Muscle layer of duodenum (tissue), 2 donors: Measurements from ENCODE around the gene CUL4B.

Source experiments
- H3K27ac ChIP-seq: one replicate; pipeline ENCODE4 v1.7.0; 2013; ENCODE audit warnings: mild to moderate bottlenecking, low read length
- H3K27me3 ChIP-seq: one replicate; pipeline ENCODE4 v1.7.0; 2013; ENCODE audit warnings: low read depth, mild to moderate bottlenecking, control low read depth, low read length
- H3K36me3 ChIP-seq, 2 donors: one replicate each; pipeline ENCODE4 v1.7.0; 2013; ENCODE audit warnings: low read length in 2 of 2, control low read depth in 1 of 2, mild to moderate bottlenecking in 1 of 2; ENCODE audit not compliant: insufficient read depth in 2 of 2, control insufficient read depth in 1 of 2
- H3K4me1 ChIP-seq, 2 donors: one replicate each; pipeline ENCODE4 v1.7.0; 2013; ENCODE audit warnings: low read length in 2 of 2, mild to moderate bottlenecking in 2 of 2, control low read depth in 1 of 2, moderate library complexity in 1 of 2; ENCODE audit not compliant: insufficient read depth in 2 of 2, control insufficient read depth in 1 of 2
- H3K4me3 ChIP-seq, 2 donors: one replicate each; pipeline ENCODE4 v1.7.0; 2013; ENCODE audit warnings: low read length in 2 of 2, low read depth in 1 of 2, mild to moderate bottlenecking in 1 of 2
- H3K9me3 ChIP-seq, 2 donors: one replicate each; pipeline ENCODE4 v1.7.0; 2013; ENCODE audit warnings: low read length in 2 of 2, control low read depth in 1 of 2, mild to moderate bottlenecking in 1 of 2; ENCODE audit not compliant: control insufficient read depth in 1 of 2
- donor health status: healthy.

Gene CUL4B

DNA sequence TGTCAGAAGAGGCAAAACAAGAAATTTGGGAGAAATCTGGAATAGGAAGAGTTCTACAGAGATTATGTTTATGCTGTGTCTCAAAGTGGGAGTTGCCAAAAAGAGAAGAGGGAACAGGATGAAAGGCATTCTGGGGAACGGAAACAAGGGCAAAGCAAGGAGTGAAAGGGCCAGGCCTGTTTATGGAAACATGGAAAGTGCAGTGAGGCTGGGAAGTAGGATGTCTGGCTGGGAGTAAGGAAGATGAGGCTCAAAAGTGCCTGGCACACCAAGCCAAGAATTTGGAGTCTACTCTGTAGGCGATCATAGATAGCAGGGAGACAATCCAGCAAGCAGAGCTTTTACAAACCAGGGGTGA is 1.8 kb upstream of the CUL4B start:
- H3K36me3 ChIP-seq, result peaks cover 2 to 3% of the 10 kb centered on the region in 2 donors
- peak overlapping the region; percentile 96 for H3K27ac ChIP-seq
- no peaks in the 10 kb centered on the region for H3K27me3 ChIP-seq
- H3K4me1 ChIP-seq, result peaks cover 6 to 9% of the 10 kb centered on the region in 2 donors
- H3K4me3 ChIP-seq, result no peak overlapping the region
- H3K9me3 ChIP-seq, result no peaks in the 10 kb centered on the region

- H3K9me3 ChIP-seq, result no peaks in the 10 kb centered on the region
- H3K4me3 ChIP-seq, result peak overlapping the region; percentile 58 to 69
- peaks cover 6 to 11% of the 10 kb centered on the region in 2 donors for H3K4me1 ChIP-seq
- H3K27ac ChIP-seq, result peak overlapping the region; percentile 96
- no peaks in the 10 kb centered on the region for H3K27me3 ChIP-seq
- H3K36me3 ChIP-seq, result peaks cover 3 to 7% of the 10 kb centered on the region in 2 donors
Measured at GRCh38 chrX:120561634-120562568, 1.1 kb upstream of the CUL4B start.

- H3K27ac ChIP-seq, result peak overlapping the region; percentile 90
- no peaks in the 10 kb centered on the region for H3K9me3 ChIP-seq
- H3K4me3 ChIP-seq, result peak overlapping the region; percentile 72 to 87
- peaks cover 6 to 11% of the 10 kb centered on the region in 2 donors for H3K4me1 ChIP-seq
- H3K36me3 ChIP-seq, result peaks cover 6 to 16% of the 10 kb centered on the region in 2 donors
- H3K27me3 ChIP-seq, result no peaks in the 10 kb centered on the region
Measured at GRCh38 chrX:120560405-120560841, 339 bp downstream of the CUL4B start.

DNA sequence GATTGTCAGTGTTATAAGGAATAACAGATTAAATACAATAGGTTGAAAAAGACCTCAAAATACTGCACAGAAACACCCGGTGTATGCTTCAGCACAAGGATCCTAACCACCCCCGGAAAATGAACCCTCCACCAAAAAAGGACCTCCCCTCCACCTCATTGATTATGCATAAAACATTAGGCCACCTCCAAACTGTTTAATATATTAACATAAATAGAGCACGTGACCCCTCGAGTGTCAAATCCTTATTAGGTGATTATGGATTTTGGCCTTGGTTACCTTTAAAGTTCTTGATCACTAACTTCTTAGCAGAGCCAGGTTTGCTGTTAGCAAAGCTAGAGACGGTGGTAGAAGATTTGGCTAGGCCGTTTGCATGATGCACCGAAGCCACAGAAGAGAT is 958 bp downstream of the CUL4B start:
- no peaks in the 10 kb centered on the region for H3K27me3 ChIP-seq
- peaks cover 6 to 16% of the 10 kb centered on the region in 2 donors for H3K36me3 ChIP-seq
- no peaks in the 10 kb centered on the region for H3K9me3 ChIP-seq
- H3K27ac ChIP-seq, result peak overlapping the region; percentile 90
- H3K4me3 ChIP-seq, result peak overlapping the region; percentile 72 to 87
- H3K4me1 ChIP-seq, result peaks cover 6 to 11% of the 10 kb centered on the region in 2 donors

DNA sequence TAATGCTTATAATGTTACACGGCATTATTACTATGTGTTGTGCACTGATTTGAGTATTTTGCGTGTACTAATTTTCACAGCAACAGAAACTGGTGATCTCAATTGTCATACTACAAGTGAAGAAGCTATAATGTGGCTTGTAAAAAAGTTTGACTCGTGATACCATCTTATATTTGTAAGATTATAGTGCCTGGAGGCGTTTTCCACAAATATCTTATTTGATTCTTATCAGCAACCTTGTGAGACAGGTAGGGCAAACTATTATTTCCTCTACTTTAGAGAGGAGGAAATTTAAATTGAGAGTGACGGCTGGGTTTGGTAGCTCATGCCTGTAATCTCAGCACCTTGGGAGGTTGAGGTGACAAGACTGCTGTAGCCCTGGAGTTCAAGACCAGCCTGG is 4.5 kb downstream of the CUL4B start:
- Histone ChIP-seq H3K9me3 (no peaks in the 10 kb centered on the region), H3K4me3 (no peak overlapping the region), H3K36me3 (peaks cover 8 to 16% of the 10 kb centered on the region in 2 donors)

GRCh38 chrX:120549483-120550452 is 11.0 kb downstream of the CUL4B start:
- no peaks in the 10 kb centered on the region for H3K27me3 ChIP-seq
- H3K9me3 ChIP-seq, result no peaks in the 10 kb centered on the region
- H3K4me1 ChIP-seq, result peaks cover 0 to 3% of the 10 kb centered on the region in 2 donors
- H3K4me3 ChIP-seq, result no peak overlapping the region
- peaks cover 5 to 9% of the 10 kb centered on the region in 2 donors for H3K36me3 ChIP-seq
- no peak overlapping the region for H3K27ac ChIP-seq

More for the DNA sequence above, 4.5 kb downstream of the CUL4B start:
- Histone ChIP-seq H3K27me3 (no peaks in the 10 kb centered on the region), H3K4me1 (peaks cover 3 to 7% of the 10 kb centered on the region in 2 donors), H3K27ac (no peak overlapping the region)

DNA sequence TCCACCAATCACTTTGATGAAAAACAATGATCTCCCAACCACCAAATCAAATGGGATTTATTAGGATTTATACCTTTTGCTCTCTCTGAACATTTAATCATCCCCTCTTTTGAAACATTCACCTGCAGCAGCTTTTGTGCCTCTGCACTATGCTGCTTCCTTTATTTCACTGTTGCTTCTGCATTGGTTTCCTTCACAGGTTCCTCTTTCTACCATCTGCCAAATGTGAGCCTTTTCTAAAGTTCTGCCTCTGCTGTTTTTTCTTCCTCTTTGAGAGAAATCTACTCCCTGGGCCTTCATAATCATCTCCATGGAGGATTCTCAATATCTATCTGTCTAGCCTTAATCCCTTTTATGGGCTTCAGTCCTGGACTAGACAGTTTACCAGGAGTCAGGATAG is 24.7 kb downstream of the CUL4B start:
- H3K36me3 ChIP-seq, result peaks cover 32 to 37% of the 10 kb centered on the region in 2 donors
- H3K27me3 ChIP-seq, result no peaks in the 10 kb centered on the region
- no peak overlapping the region for H3K4me3 ChIP-seq
- no peak overlapping the region for H3K27ac ChIP-seq
- no peaks in the 10 kb centered on the region for H3K4me1 ChIP-seq
- H3K9me3 ChIP-seq, result no peaks in the 10 kb centered on the region

- no peak overlapping the region for H3K4me3 ChIP-seq
- no peak overlapping the region for H3K27ac ChIP-seq
- no peaks in the 10 kb centered on the region for H3K9me3 ChIP-seq
- no peaks in the 10 kb centered on the region for H3K27me3 ChIP-seq
- H3K36me3 ChIP-seq, result peaks cover 38 to 41% of the 10 kb centered on the region in 2 donors
- no peaks in the 10 kb centered on the region for H3K4me1 ChIP-seq
Measured at GRCh38 chrX:120534413-120535205, 26.2 kb downstream of the CUL4B start.

- no peaks in the 10 kb centered on the region for H3K4me1 ChIP-seq
- no peak overlapping the region for H3K27ac ChIP-seq
Measured at GRCh38 chrX:120522820-120523219, 37.9 kb downstream of the CUL4B start.

DNA sequence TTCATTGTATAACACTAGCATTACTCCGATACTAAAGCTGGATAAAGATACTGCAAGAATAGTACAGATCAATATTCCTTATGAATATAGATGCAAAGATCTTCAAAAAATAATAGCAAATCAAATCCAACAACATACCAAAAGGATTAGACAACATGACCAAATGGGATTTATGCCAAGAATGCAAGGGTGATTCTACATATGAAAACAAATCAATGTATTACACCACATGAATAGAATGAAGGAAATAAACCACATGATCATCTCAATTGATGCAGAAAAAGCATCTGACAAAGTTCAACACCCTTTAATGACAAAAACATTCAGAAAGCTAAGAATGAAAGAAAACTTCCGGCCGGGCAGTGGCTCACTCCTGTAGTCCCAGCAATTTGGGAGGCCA is 42.8 kb downstream of the CUL4B start:
- H3K27me3 ChIP-seq, result no peaks in the 10 kb centered on the region
- H3K9me3 ChIP-seq, result no peaks in the 10 kb centered on the region
- H3K4me1 ChIP-seq, result no peaks in the 10 kb centered on the region
- H3K4me3 ChIP-seq, result no peak overlapping the region
- H3K36me3 ChIP-seq, result no peaks in the 10 kb centered on the region
- H3K27ac ChIP-seq, result no peak overlapping the region

More at GRCh38 chrX:120522820-120523219, 37.9 kb downstream of the CUL4B start:
- peaks cover 0 to 3% of the 10 kb centered on the region in 2 donors for H3K36me3 ChIP-seq
- no peaks in the 10 kb centered on the region for H3K27me3 ChIP-seq
- H3K4me3 ChIP-seq, result no peak overlapping the region
- no peaks in the 10 kb centered on the region for H3K9me3 ChIP-seq
